ENCODE results near the gene LINS1. TPM values are rescaled to one million over a fixed set of nuclear protein-coding genes. Genes with fewer than 3 reads are reported as not detected.

LINS1 gene
- total and polyA plus RNA-seq, 2 of the 8 experiments (the other 6 are each of a cell fraction or from before 2014, with no cell fraction given) = 4.2 to 8.1 TPM

DNA sequence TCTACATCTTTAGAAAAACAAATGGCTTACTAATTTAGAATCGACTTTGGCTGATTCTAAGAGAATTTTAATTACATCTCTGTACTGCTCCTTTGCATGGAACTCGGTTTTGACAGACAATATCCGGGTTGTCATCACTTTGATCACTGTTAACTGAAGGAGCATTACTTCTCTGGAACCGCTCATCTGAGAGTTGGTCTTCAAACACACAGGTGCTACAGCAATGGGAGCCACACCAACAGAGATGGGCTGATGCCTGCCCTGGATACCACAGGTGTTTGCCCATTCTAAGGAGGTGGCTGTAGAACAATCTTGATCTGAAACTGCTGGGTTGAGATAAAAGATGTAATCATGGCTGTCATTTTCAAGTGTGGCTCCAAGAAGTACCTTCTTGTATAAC, 21.6 kb downstream of the LINS1 start:
- no peaks in the 10 kb centered on the region for H4K20me1 ChIP-seq (replicated peaks in 1 of 2; ENCODE audit: control insufficient read depth in 1 of 2, insufficient read depth in 2 of 2, low read length in 2 of 2)
- no peaks in the 10 kb centered on the region for H3K27me3 ChIP-seq (replicated peaks in 1 of 4; ENCODE audit: control insufficient read depth in 3 of 4, extremely low read depth in 1 of 4, insufficient read depth in 3 of 4, low read length in 3 of 4)
- H3K79me1 ChIP-seq (ENCODE audit: low read depth, low read length) = no peaks in the 10 kb centered on the region; the same call in 1 of the 2 replicates
- H3K23me2 ChIP-seq (ENCODE audit: low read depth, low read length) = no peaks in the 10 kb centered on the region
- H4K91ac ChIP-seq (replicated peaks; ENCODE audit: insufficient read length, low read length) = no peak overlapping the region
- peaks cover 0 to 4% (median 2%) of the 10 kb centered on the region in 4 experiments; a peak in 2 of 8 replicates for H3K36me3 ChIP-seq (ENCODE audit: control insufficient read depth in 2 of 4, insufficient read depth in 4 of 4, low read length in 3 of 4)
- H2BK12ac ChIP-seq (ENCODE audit: low read depth, low read length) = no peak overlapping the region
- H2BK20ac ChIP-seq (ENCODE audit: low read length) = no peak overlapping the region
- H2BK5ac ChIP-seq (ENCODE audit: low read depth, low read length) = no peak overlapping the region
- H4K5ac ChIP-seq (ENCODE audit: insufficient read length, low read depth, low read length) = no peak overlapping the region
- no peak overlapping the region for H3K18ac ChIP-seq (ENCODE audit: extremely low read depth, low read length)
- no peak overlapping the region for H3K56ac ChIP-seq (replicated peaks; ENCODE audit: insufficient read length, low read depth, low read length)
- H3K9me3 ChIP-seq (ENCODE audit: insufficient read depth in 2 of 2, low read depth in 1 of 2, low read length in 1 of 2) = peaks cover 16 to 20% of the 10 kb centered on the region in 2 experiments
- no peak overlapping the region for H3K4ac ChIP-seq (replicated peaks; ENCODE audit: insufficient read length, low read depth, low read length)
- H3K9ac ChIP-seq (replicated peaks in 1 of 4; ENCODE audit: extremely low read depth in 1 of 4, low read depth in 3 of 4, low read length in 3 of 4) = no peak overlapping the region
- no peak overlapping the region for H3K23ac ChIP-seq (ENCODE audit: insufficient read length)
- no peak overlapping the region for H2BK15ac ChIP-seq (ENCODE audit: low read length)
- H2AK5ac ChIP-seq (ENCODE audit: low read depth, low read length) = no peak overlapping the region
- POLR2A ChIA-PET (ENCODE audit: partially characterized antibody) = no interaction called here
- WGBS, 2 experiments (ENCODE audit: extremely low coverage in 1 of 2, insufficient coverage in 1 of 2, insufficient read length in 1 of 2, insufficient replicate concordance in 2 of 2, low coverage in 1 of 2, low lambda C conversion rate in 2 of 2, missing lambda C conversion rate in 1 of 2) = 87% methylated on average over 4 of the region's 4 CpGs; no CpG with 5 or more reads in 1 of the 2 experiments
- H3K4me1 ChIP-seq (replicated peaks in 1 of 4; ENCODE audit: control insufficient read depth in 3 of 4, insufficient read depth in 4 of 4, low read length in 3 of 4) = no peaks in the 10 kb centered on the region
- FAIRE-seq (no peak), DNase-seq (ENCODE audit: low read depth in 1 of 2, low spot score in 2 of 2) (no peak)
- H3K4me2 ChIP-seq (ENCODE audit: insufficient read depth in 1 of 2, low read depth in 2 of 2, low read length in 2 of 2) = no peak overlapping the region
- no peak overlapping the region for H3K27ac ChIP-seq (ENCODE audit: low read depth, low read length)
- no peak overlapping the region for H4K8ac ChIP-seq (ENCODE audit: extremely low read depth, insufficient read depth, low read length)
- no peak overlapping the region for H2BK120ac ChIP-seq (replicated peaks; ENCODE audit: low read depth, low read length)
- no peaks in the 10 kb centered on the region for H3K79me2 ChIP-seq (ENCODE audit: control insufficient read depth in 1 of 2, insufficient read depth in 2 of 2, low read length in 2 of 2)
- H2AFZ ChIP-seq (ENCODE audit: low read length) = no peak overlapping the region
- H3K4me3 ChIP-seq (ENCODE audit: extremely low read depth in 1 of 4, insufficient read depth in 2 of 4, low read depth in 3 of 4, low read length in 4 of 4) = no peak overlapping the region
- no peak overlapping the region for H3K14ac ChIP-seq (ENCODE audit: insufficient read length)
- CTCF ChIA-PET (ENCODE audit: partially characterized antibody) = no interaction called here
- TF ChIP-seq CHD1 (IDR thresholded peaks at IDR 0.05; ENCODE audit: low read depth, low read length) (no peak), ASH2L (IDR thresholded peaks at IDR 0.05; ENCODE audit: low read length) (no peak), JUN (IDR thresholded peaks at IDR 0.05; ENCODE audit: low read depth, low read length) (no peak), RBBP5 (IDR thresholded peaks at IDR 0.05; ENCODE audit: borderline replicate concordance, low read depth, low read length) (no peak), SIN3A (conservative IDR thresholded peaks at IDR 0.05 in 1 of 2, IDR thresholded peaks at IDR 0.05 in 1 of 2; ENCODE audit: low read depth in 1 of 2, low read length in 2 of 2) (no peak), MAFK (IDR thresholded peaks at IDR 0.05; ENCODE audit: low read depth, low read length) (no peak), CBX5 (IDR thresholded peaks at IDR 0.05; ENCODE audit: low read depth, low read length) (no peak)
- TF ChIP-seq, protein P1, sequence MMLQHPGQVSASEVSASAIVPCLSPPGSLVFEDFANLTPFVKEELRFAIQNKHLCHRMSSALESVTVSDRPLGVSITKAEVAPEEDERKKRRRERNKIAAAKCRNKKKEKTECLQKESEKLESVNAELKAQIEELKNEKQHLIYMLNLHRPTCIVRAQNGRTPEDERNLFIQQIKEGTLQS (IDR thresholded peaks at IDR 0.05; ENCODE audit: insufficient read depth, low read depth, low read length) = no peak
- TF ChIP-seq, protein P2, sequence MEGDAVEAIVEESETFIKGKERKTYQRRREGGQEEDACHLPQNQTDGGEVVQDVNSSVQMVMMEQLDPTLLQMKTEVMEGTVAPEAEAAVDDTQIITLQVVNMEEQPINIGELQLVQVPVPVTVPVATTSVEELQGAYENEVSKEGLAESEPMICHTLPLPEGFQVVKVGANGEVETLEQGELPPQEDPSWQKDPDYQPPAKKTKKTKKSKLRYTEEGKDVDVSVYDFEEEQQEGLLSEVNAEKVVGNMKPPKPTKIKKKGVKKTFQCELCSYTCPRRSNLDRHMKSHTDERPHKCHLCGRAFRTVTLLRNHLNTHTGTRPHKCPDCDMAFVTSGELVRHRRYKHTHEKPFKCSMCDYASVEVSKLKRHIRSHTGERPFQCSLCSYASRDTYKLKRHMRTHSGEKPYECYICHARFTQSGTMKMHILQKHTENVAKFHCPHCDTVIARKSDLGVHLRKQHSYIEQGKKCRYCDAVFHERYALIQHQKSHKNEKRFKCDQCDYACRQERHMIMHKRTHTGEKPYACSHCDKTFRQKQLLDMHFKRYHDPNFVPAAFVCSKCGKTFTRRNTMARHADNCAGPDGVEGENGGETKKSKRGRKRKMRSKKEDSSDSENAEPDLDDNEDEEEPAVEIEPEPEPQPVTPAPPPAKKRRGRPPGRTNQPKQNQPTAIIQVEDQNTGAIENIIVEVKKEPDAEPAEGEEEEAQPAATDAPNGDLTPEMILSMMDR (IDR thresholded peaks at IDR 0.05; ENCODE audit: control extremely low read depth in 1 of 3, insufficient read depth in 1 of 3, low read depth in 1 of 3, low read length in 3 of 3) = no peak

Measured in H1 (cell line).